GM21447 (cell line): ENCODE measurements around the gene PPHLN1.
"Not testable (repeated sequence)": the region's sequence is repeated elsewhere in the genome, so short reads cannot be mapped to it uniquely, and the experiment has no call there.

Source experiments
- ATAC-seq: cut with Tn5 transposase; IDR thresholded peaks from one replicate; pipeline ENCODE4 v1.9.1; 2021; ENCODE audit not compliant: unreplicated experiment

PPHLN1 gene

GRCh38 chr12:42320796-42321195 is 5.2 kb upstream of the PPHLN1 start:
- no peak for ATAC-seq

GRCh38 chr12:42322567-42322966 is 3.4 kb upstream of the PPHLN1 start:
- no peak for ATAC-seq

GRCh38 chr12:42323856-42324255 is 2.1 kb upstream of the PPHLN1 start:
- ATAC-seq: no peak

GRCh38 chr12:42325326-42325652 is 678 bp upstream of the PPHLN1 start:
- ATAC-seq: no peak

GRCh38 chr12:42326541-42327226 is 717 bp downstream of the PPHLN1 start:
- peak; percentile 28 for ATAC-seq

- ATAC-seq: no peak
Measured at GRCh38 chr12:42327227-42327590, 1.2 kb downstream of the PPHLN1 start.

- not testable (repeated sequence) for ATAC-seq
Measured at GRCh38 chr12:42330097-42330496, 4.1 kb downstream of the PPHLN1 start.

- peak; percentile 71 for ATAC-seq
Measured at GRCh38 chr12:42332301-42333285, 6.6 kb downstream of the PPHLN1 start.

- ATAC-seq: no peak
Measured at GRCh38 chr12:42336286-42336685, 10.3 kb downstream of the PPHLN1 start.

- ATAC-seq: no peak
Measured at GRCh38 chr12:42338280-42338679, 12.3 kb downstream of the PPHLN1 start.

- ATAC-seq: no peak
Measured at GRCh38 chr12:42342028-42342427, 16.1 kb downstream of the PPHLN1 start.

GRCh38 chr12:42343721-42344120 is 17.8 kb downstream of the PPHLN1 start:
- ATAC-seq: no peak

GRCh38 chr12:42346403-42347002 is 20.5 kb downstream of the PPHLN1 start:
- ATAC-seq: no peak

- not testable (repeated sequence) for ATAC-seq
Measured at GRCh38 chr12:42349119-42350020, 23.4 kb downstream of the PPHLN1 start.

GRCh38 chr12:42350021-42350407 is 24.0 kb downstream of the PPHLN1 start:
- ATAC-seq: not testable (repeated sequence)

GRCh38 chr12:42356344-42356743 is 30.4 kb downstream of the PPHLN1 start:
- ATAC-seq: no peak

GRCh38 chr12:42360747-42361403 is 34.9 kb downstream of the PPHLN1 start:
- ATAC-seq: peak; percentile 78

GRCh38 chr12:42361909-42362646 is 36.1 kb downstream of the PPHLN1 start:
- ATAC-seq: no peak

GRCh38 chr12:42362647-42363260 is 36.8 kb downstream of the PPHLN1 start:
- no peak for ATAC-seq
